K562 (cell line): ENCODE data around the gene RBMS1. TPM values are rescaled to one million over a fixed set of nuclear protein-coding genes. Genes with fewer than 3 reads are reported as not detected.

Experiments used
- ATAC-seq: fragments of 200-7000 bp; cut with Tn5 transposase; 3 replicates; pipeline ENCODE4 v1.9.1; 2020; ENCODE audit warnings: moderate library complexity
- BruUV-seq: library from RNA; stranded (reverse); fragments of 400-500 nt; replicated peaks from 2 replicates; lab custom pipeline; 2021; lab: Mats Ljungman, UMichigan
- CTCF ChIA-PET: fragments of 300-600 bp; formaldehyde crosslinking; extraction: SDS; loops from one replicate; lab custom pipeline; 2021; ENCODE audit warnings: low intra/inter-chr PET ratio; lab: Yijun Ruan, JAX
- POLR2A ChIA-PET: fragments of 300-600, 350-650 bp; sonication (Branson Sonifier 250); formaldehyde crosslinking; extraction: SDS; loops from one replicate; lab custom pipeline; 2021; ENCODE audit warnings: antibody characterized with exemption, inconsistent platforms; lab: Yijun Ruan, JAX
- DNase-seq, 4 experiments: peaks; one replicate each; pipeline versions ENCODE4 v3.0.0 to v3.0.0-alpha.2; 2011 to 2018; ENCODE audit warnings: low spot score in 3 of 4, mixed read lengths in 3 of 4; ENCODE audit errors: extremely low read depth in 1 of 4
- FAIRE-seq: peaks from 2 replicates; lab custom pipeline; 2011; peaks lifted over from hg19 to GRCh38; lab: Jason Lieb, UNC
- H2AFZ ChIP-seq: 2 replicates; pipeline ENCODE4 v1.6.0; 2011; ENCODE audit warnings: low read depth, low read length, control low read depth, inconsistent platforms
- H3K27ac ChIP-seq: fragments of 200-600 bp; 3 replicates; pipeline ENCODE4 v1.8.0; 2011; ENCODE audit warnings: low read depth, mild to moderate bottlenecking, control low read depth, inconsistent platforms, low read length, moderate library complexity, mixed read lengths; ENCODE audit errors: extremely low read depth
- H3K27me3 ChIP-seq, 2 experiments: fragments of 300-600 bp in 1 of 2; 2 replicates in 1 of 2; 3 replicates in 1 of 2; pipeline versions ENCODE4 v1.6.0 to v1.8.0; 2011; ENCODE audit warnings: inconsistent platforms in 2 of 2, low read length in 2 of 2, mild to moderate bottlenecking in 1 of 2, mixed read lengths in 1 of 2, moderate library complexity in 1 of 2; ENCODE audit not compliant: control insufficient read depth in 2 of 2, insufficient read depth in 2 of 2
- H3K36me3 ChIP-seq: fragments of 300-600 bp; 3 replicates; pipeline ENCODE4 v1.8.0; 2011; ENCODE audit warnings: mild to moderate bottlenecking, low read length, inconsistent platforms; ENCODE audit not compliant: control insufficient read depth, insufficient read depth
- H3K4me1 ChIP-seq, 2 experiments: fragments of 200-600 bp in 1 of 2; replicated peaks in 1 of 2; 2 replicates in 1 of 2; 3 replicates in 1 of 2; pipeline versions ENCODE4 v1.5.1 to v1.8.0; 2011; ENCODE audit warnings: inconsistent platforms in 2 of 2, low read length in 2 of 2, mild to moderate bottlenecking in 1 of 2, mixed read lengths in 1 of 2, moderate library complexity in 1 of 2; ENCODE audit not compliant: control insufficient read depth in 2 of 2, insufficient read depth in 2 of 2
- H3K4me2 ChIP-seq: 2 replicates; pipeline ENCODE4 v1.6.1; 2011; ENCODE audit warnings: low read length, control low read depth, inconsistent platforms, mixed read lengths; ENCODE audit not compliant: insufficient read depth
- H3K4me3 ChIP-seq: fragments of 200-600 bp; sonication (generic), shearing (Covaris generic); 2 replicates; pipeline ENCODE4 v1.5.1; 2016; ENCODE audit warnings: control low read depth, inconsistent platforms
- H3K79me2 ChIP-seq: fragments of 200-600 bp; 3 replicates; pipeline ENCODE4 v1.8.0; 2011; ENCODE audit warnings: low read length, inconsistent platforms; ENCODE audit not compliant: control insufficient read depth, insufficient read depth
- H3K9ac ChIP-seq, 2 experiments: 2 replicates each; pipeline versions ENCODE4 v1.6.0 to v1.6.1; 2011; ENCODE audit warnings: low read depth in 2 of 2, low read length in 2 of 2, control low read depth in 1 of 2, inconsistent platforms in 1 of 2, mild to moderate bottlenecking in 1 of 2, mixed read lengths in 1 of 2; ENCODE audit not compliant: insufficient read depth in 1 of 2
- H3K9me1 ChIP-seq: one replicate; pipeline ENCODE4 v1.6.0; 2011; ENCODE audit warnings: inconsistent platforms, mild to moderate bottlenecking, low read length, moderate library complexity; ENCODE audit not compliant: control insufficient read depth, insufficient read depth
- H3K9me3 ChIP-seq: replicated peaks from 2 replicates; pipeline ENCODE4 v1.5.1; 2011; ENCODE audit warnings: low read depth, low read length, inconsistent platforms; ENCODE audit not compliant: control insufficient read depth, insufficient read depth
- H4K20me1 ChIP-seq: replicated peaks from 2 replicates; pipeline ENCODE4 v1.6.1; 2011; ENCODE audit warnings: low read length, inconsistent platforms, mixed read lengths; ENCODE audit not compliant: control insufficient read depth, insufficient read depth
- KLF13 ChIP-seq: fragments of 450-650 bp; IDR thresholded peaks from 2 replicates; pipeline ENCODE4 v1.6.1; 2016; ENCODE audit warnings: missing genetic modification characterization, low read depth, mild to moderate bottlenecking, missing compliant biosample characterization, moderate library complexity, borderline replicate concordance
- L3MBTL2 ChIP-seq: fragments of 450-650 bp; IDR thresholded peaks from 2 replicates; pipeline ENCODE4 v1.6.1; 2016; ENCODE audit warnings: mild to moderate bottlenecking, moderate library complexity
- PHB ChIP-seq: fragments of 250-450 bp; sonication (Bioruptor Pico); IDR thresholded peaks from 2 replicates; pipeline ENCODE4 v1.5.0; 2021
- ZBTB1 ChIP-seq: sonication (generic); formaldehyde crosslinking; IDR thresholded peaks from 2 replicates; pipeline ENCODE4 v1.8.1; 2023; ENCODE audit warnings: missing genetic modification reagents, low read depth, mild to moderate bottlenecking, borderline replicate concordance
- ZBTB5 ChIP-seq: fragments of 450-650 bp; IDR thresholded peaks from 2 replicates; pipeline ENCODE4 v1.6.1; 2017; ENCODE audit warnings: antibody characterized with exemption
- ZNF12 ChIP-seq: sonication (generic); formaldehyde crosslinking; IDR thresholded peaks from 2 replicates; pipeline ENCODE4 v1.4.0; 2020; ENCODE audit warnings: mild to moderate bottlenecking, missing genetic modification reagents
- ZNF75A ChIP-seq: fragments of 450-650 bp; formaldehyde crosslinking; IDR thresholded peaks from 2 replicates; pipeline ENCODE4 v1.4.0; 2020; ENCODE audit warnings: mild to moderate bottlenecking
- WGBS: fragments of 100-300 bp; shearing (Covaris generic); methylation state at CpG from one replicate; pipeline ENCODE4 v1.1.6; 2016; ENCODE audit warnings: low coverage, mixed read lengths; ENCODE audit not compliant: insufficient coverage; ENCODE audit errors: missing lambda C conversion rate; 5-methylcytosine and 5-hydroxymethylcytosine counted together
- in situ Hi-C: fragments of 300-500 bp; cut with MboI; formaldehyde crosslinking; loops from 4 replicates; pipeline ENCODE4 v1.15.0; 2018; ENCODE audit warnings: inconsistent platforms, mixed read lengths
- intact Hi-C: fragments of 100-400 bp; cut with micrococcal nuclease; formaldehyde crosslinking; loops from 2 replicates; pipeline ENCODE4 v1.14.2; 2022
- polyA plus RNA-seq, 8 experiments: library from polyadenylated mRNA; depleted of rRNA in 4 of 8; stranded (reverse) in 5 of 8; unstranded in 3 of 8; fragments of >200 nt; fragmentation: Nextera tagmentation in 2 of 8; fragmentation: Illumina TruSeq in 1 of 8; extraction: Ambion mirVana in 2 of 8; extraction: Trizol in 1 of 8; gene quantifications; 2 replicates each; pipeline versions ENCODE4 v1.2.1 to v1.2.3, GENCODE V29; 2011 to 2014; ENCODE audit warnings: inconsistent platforms in 1 of 8, missing spikeins in 1 of 8
- total RNA-seq, 7 experiments: library from RNA; depleted of rRNA in 6 of 7; stranded (reverse); fragments of >200 nt in 6 of 7; fragmentation: Illumina TruSeq in 2 of 7; extraction: Trizol in 2 of 7; gene quantifications; 2 replicates each; pipeline versions ENCODE4 v1.2.1 to v1.2.3, GENCODE V29; 2011 to 2021; ENCODE audit warnings: low replicate concordance in 1 of 7

Gene RBMS1
- total and polyA plus RNA-seq, 9 of the 15 experiments (the other 6 are each of a cell fraction or from before 2014, with no cell fraction given) = 0.04 to 0.31 (median 0.09) TPM; not detected in 6

GRCh38 chr2:160417745-160418397 is 75.7 kb downstream of the RBMS1 start:
- Histone ChIP-seq H3K36me3 (no peaks in the 10 kb centered on the region), H3K27ac (no peak overlapping the region), H3K9ac (no peak overlapping the region), H3K27me3 (no peaks in the 10 kb centered on the region), H3K9me3 (no peaks in the 10 kb centered on the region), H3K9me1 (no peaks in the 10 kb centered on the region), H3K79me2 (no peaks in the 10 kb centered on the region), H2AFZ (no peak overlapping the region), H4K20me1 (no peaks in the 10 kb centered on the region), H3K4me2 (no peak overlapping the region), H3K4me1 (no peaks in the 10 kb centered on the region), H3K4me3 (no peak overlapping the region)
- DNase-seq = no peak
- CTCF ChIA-PET = no interaction called here
- no peak for TF ChIP-seq ZNF75A (CRISPR knock-in tag)
- TF ChIP-seq KLF13 = no peak
- no peak for TF ChIP-seq ZNF12 (CRISPR knock-in tag)
- no peak for TF ChIP-seq PHB (CRISPR knock-in tag)
- TF ChIP-seq ZBTB1 = no peak
- no peak for TF ChIP-seq L3MBTL2
- TF ChIP-seq ZBTB5 = no peak
- 0% methylated on average over 6 of the region's 6 CpGs for WGBS
- intact Hi-C loops (no loop called here), in situ Hi-C loops (no loop called here)
- POLR2A ChIA-PET = no interaction called here
- no peak for FAIRE-seq
- BruUV-seq = no TSS peak
- no peak for ATAC-seq
